HCT116 (cell line): ENCODE measurements around the gene RASL11A. TPM values are rescaled to one million over a fixed set of nuclear protein-coding genes. Genes with fewer than 3 reads are reported as not detected.
"Not testable (repeated sequence)": the region's sequence is repeated elsewhere in the genome, so short reads cannot be mapped to it uniquely, and the experiment has no call there.

Experiments
- ATAC-seq: fragments of 200-7000 bp; cut with Tn5 transposase; 2 replicates; pipeline ENCODE4 v1.9.1; 2020; ENCODE audit warnings: mild to moderate bottlenecking, moderate library complexity
- BruUV-seq: library from RNA; stranded (reverse); fragments of 400-500 nt; replicated peaks from 2 replicates; lab custom pipeline; 2021; lab: Mats Ljungman, UMichigan
- CTCF ChIA-PET: fragments of 300-600 bp; sonication (Branson Sonifier 250); formaldehyde crosslinking; loops from one replicate; lab custom pipeline; 2021; ENCODE audit warnings: antibody characterized with exemption; lab: Charles Lee
- POLR2A ChIA-PET: fragments of 300-600, 350-600 bp; sonication (Branson Sonifier 250); formaldehyde crosslinking; loops from one replicate; lab custom pipeline; 2021; ENCODE audit warnings: antibody characterized with exemption; lab: Charles Lee
- RAD21 ChIA-PET, 2 experiments: fragments of 300-600 bp; sonication (Branson Sonifier 250); formaldehyde crosslinking; loops; one replicate each; lab custom pipeline; 2023; ENCODE audit warnings: low total read pairs in 2 of 2; ENCODE audit not compliant: uncharacterized antibody in 2 of 2, unreplicated experiment in 2 of 2, low non-redundant PET in 1 of 2; lab: Charles Lee
- DNase-seq: peaks from one replicate; pipeline ENCODE4 v3.0.0-alpha.2; 2010; ENCODE audit warnings: low read depth, low spot score
- H2AFZ ChIP-seq: fragments of 200-600 bp; shearing (Covaris generic), sonication (generic); 2 replicates; pipeline ENCODE4 v1.6.1; 2017; ENCODE audit warnings: low read depth, mixed run types, mixed read lengths, antibody characterized with exemption, low read length; ENCODE audit not compliant: poor library complexity, severe bottlenecking
- H3K27ac ChIP-seq: 2 replicates; pipeline ENCODE4 v1.5.1; 2012; ENCODE audit warnings: low read depth, low read length
- H3K27me3 ChIP-seq: fragments of 200-600 bp; sonication (generic); 2 replicates; pipeline ENCODE4 v1.6.1; 2016; ENCODE audit warnings: mixed run types, low read length, mixed read lengths; ENCODE audit not compliant: insufficient read depth
- H3K36me3 ChIP-seq, 2 experiments: fragments of 200-500 bp in 1 of 2; fragments of 200-600 bp in 1 of 2; sonication (Bioruptor generic) in 1 of 2; sonication (generic) in 1 of 2; 2 replicates each; pipeline versions ENCODE4 v1.5.1 to v1.6.1; 2014 to 2016; ENCODE audit warnings: low read length in 2 of 2, inconsistent platforms in 1 of 2, mixed read lengths in 1 of 2, mixed run types in 1 of 2; ENCODE audit not compliant: insufficient read depth in 2 of 2, control insufficient read depth in 1 of 2
- H3K4me1 ChIP-seq, 2 experiments: fragments of 200-600 bp in 1 of 2; sonication (generic) in 1 of 2; 2 replicates each; pipeline versions ENCODE4 v1.5.1 to v1.6.1; 2012 to 2017; ENCODE audit warnings: low read length in 2 of 2, inconsistent platforms in 1 of 2, mild to moderate bottlenecking in 1 of 2, mixed read lengths in 1 of 2, mixed run types in 1 of 2, moderate library complexity in 1 of 2; ENCODE audit not compliant: insufficient read depth in 2 of 2, control insufficient read depth in 1 of 2
- H3K4me2 ChIP-seq: fragments of 200-600 bp; sonication (generic); 2 replicates; pipeline ENCODE4 v1.6.1; 2017; ENCODE audit warnings: mixed run types, low read length, mixed read lengths
- H3K4me3 ChIP-seq, 2 experiments: fragments of 200-600 bp in 1 of 2; sonication (generic) in 1 of 2; replicated peaks in 1 of 2; 2 replicates each; pipeline ENCODE4 v1.5.1; 2011 to 2016; ENCODE audit warnings: low read length in 2 of 2, control low read depth in 1 of 2, low read depth in 1 of 2, mild to moderate bottlenecking in 1 of 2, mixed read lengths in 1 of 2, mixed run types in 1 of 2
- H3K79me2 ChIP-seq: fragments of 200-600 bp; sonication (generic); 2 replicates; pipeline ENCODE4 v1.6.1; 2017; ENCODE audit warnings: mild to moderate bottlenecking, mixed run types, low read length, moderate library complexity, mixed read lengths; ENCODE audit not compliant: insufficient read depth
- H3K9ac ChIP-seq: fragments of 200-600 bp; sonication (generic); 2 replicates; pipeline ENCODE4 v1.6.1; 2016; ENCODE audit warnings: low read length, mixed read lengths
- H3K9me2 ChIP-seq: fragments of 200-600 bp; sonication (generic), shearing (Covaris generic); 2 replicates; pipeline ENCODE4 v1.6.1; 2017; ENCODE audit warnings: mixed run types, mild to moderate bottlenecking, moderate library complexity; ENCODE audit not compliant: insufficient read depth
- H3K9me3 ChIP-seq, 2 experiments: fragments of 200-500 bp in 1 of 2; fragments of 200-600 bp in 1 of 2; sonication (Bioruptor generic) in 1 of 2; sonication (generic) in 1 of 2; 2 replicates each; pipeline ENCODE4 v1.6.1; 2014 to 2017; ENCODE audit warnings: low read length in 2 of 2, mixed read lengths in 2 of 2, inconsistent platforms in 1 of 2, low read depth in 1 of 2, mild to moderate bottlenecking in 1 of 2, mixed run types in 1 of 2, moderate library complexity in 1 of 2; ENCODE audit not compliant: control insufficient read depth in 1 of 2, insufficient read depth in 1 of 2
- H4K20me1 ChIP-seq: fragments of 200-600 bp; sonication (generic), shearing (Covaris generic); 2 replicates; pipeline ENCODE4 v1.6.1; 2017; ENCODE audit warnings: mixed run types, mild to moderate bottlenecking, moderate library complexity; ENCODE audit not compliant: insufficient read depth
- CTCF ChIP-seq, 3 experiments: fragments of 200-600 bp in 1 of 3; sonication (generic) in 1 of 3; IDR thresholded peaks in 2 of 3; conservative IDR thresholded peaks in 1 of 3; 2 replicates each; pipeline ENCODE4 v1.5.1; 2012 to 2017; ENCODE audit warnings: low read depth in 2 of 3, low read length in 2 of 3, antibody characterized with exemption in 1 of 3, borderline replicate concordance in 1 of 3, control low read depth in 1 of 3, mild to moderate bottlenecking in 1 of 3, mixed read lengths in 1 of 3, mixed run types in 1 of 3, moderate library complexity in 1 of 3; ENCODE audit not compliant: insufficient read depth in 1 of 3
- POLR2A ChIP-seq: IDR thresholded peaks from 2 replicates; pipeline ENCODE4 v1.7.0; 2011; ENCODE audit warnings: borderline replicate concordance; ENCODE audit not compliant: insufficient read depth, insufficient read length; ENCODE audit errors: extremely low read depth
- RAD21 ChIP-seq: IDR thresholded peaks from 2 replicates; pipeline ENCODE4 v1.6.1; 2012; ENCODE audit warnings: low read depth, mild to moderate bottlenecking
- intact Hi-C: fragments of 100-400 bp; cut with micrococcal nuclease; formaldehyde crosslinking; loops from 2 replicates; pipeline ENCODE4 v1.10.0; 2022
- total RNA-seq: library from RNA; stranded (reverse); gene quantifications from one replicate; pipeline ENCODE4 v1.2.1, GENCODE V29; 2021; ENCODE audit not compliant: unreplicated experiment
- TF ChIP-seq, protein P1 (sequence below): IDR thresholded peaks from 2 replicates; pipeline ENCODE4 v1.6.1; 2011; ENCODE audit warnings: mild to moderate bottlenecking, low read length, moderate library complexity; ENCODE audit not compliant: insufficient replicate concordance; ENCODE audit errors: extremely low read depth

The RASL11A gene
- total RNA-seq, 1 experiment from 2014 or later = 5.0 TPM

DNA sequence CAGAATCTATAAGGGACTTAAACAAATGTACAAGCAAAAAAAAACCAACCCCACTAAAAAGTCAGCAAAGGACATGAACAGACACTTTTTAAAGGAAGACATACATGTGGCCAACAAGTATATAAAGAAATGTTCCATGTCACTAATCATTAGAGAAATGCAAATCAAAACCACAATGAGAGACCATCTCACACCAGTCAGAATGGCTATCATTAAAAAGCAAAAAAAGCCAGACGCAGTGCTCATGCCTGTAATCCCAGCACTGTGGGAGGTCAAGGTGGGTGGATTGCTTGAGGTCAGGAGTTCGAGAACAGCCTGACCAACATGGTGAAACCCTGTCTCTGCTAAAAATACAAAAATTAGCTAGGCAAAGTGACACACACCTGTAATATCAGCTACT is 48.5 kb upstream of the RASL11A start:
- DNase-seq, BruUV-seq, RAD21 ChIA-PET, H3K27ac ChIP-seq, H3K9me2 ChIP-seq, H3K9ac ChIP-seq, intact Hi-C loops, H3K4me2 ChIP-seq, H3K36me3 ChIP-seq, H3K4me3 ChIP-seq, H3K9me3 ChIP-seq, ATAC-seq, H3K79me2 ChIP-seq, H2AFZ ChIP-seq, H4K20me1 ChIP-seq, CTCF ChIA-PET, H3K4me1 ChIP-seq, H3K27me3 ChIP-seq, POLR2A ChIA-PET: not testable (repeated sequence)

GRCh38 chr13:27226991-27227390 is 43.6 kb upstream of the RASL11A start:
- no peak overlapping the region for H3K9ac ChIP-seq
- H3K27ac ChIP-seq = no peak overlapping the region
- ChIA-PET RAD21 (no interaction called here), CTCF (no interaction called here), POLR2A (interaction anchor here (0.7 kb wide), 2 partner anchors 31 to 228 kb away, joined by 3 to 4 read pairs; no protein-coding TSS in a partner anchor)
- no peaks in the 10 kb centered on the region for H3K79me2 ChIP-seq
- H3K9me2 ChIP-seq = no peaks in the 10 kb centered on the region
- no peak overlapping the region for H2AFZ ChIP-seq
- no peaks in the 10 kb centered on the region; a peak in 1 of 4 replicates for H3K4me1 ChIP-seq
- H3K4me3 ChIP-seq = no peak overlapping the region
- H3K4me2 ChIP-seq = no peak overlapping the region
- no peak for DNase-seq
- H4K20me1 ChIP-seq = no peaks in the 10 kb centered on the region
- H3K9me3 ChIP-seq = no peaks in the 10 kb centered on the region
- ATAC-seq = no peak
- H3K36me3 ChIP-seq = no peaks in the 10 kb centered on the region
- TF ChIP-seq RAD21 (no peak), CTCF (IDR thresholded peaks at IDR 0.05 in 2 of 3, conservative IDR thresholded peaks at IDR 0.05 in 1 of 3; ENCODE audit: borderline replicate concordance in 1 of 3, insufficient read depth in 1 of 3, low read depth in 2 of 3, low read length in 2 of 3) (no peak), POLR2A (no peak)
- TF ChIP-seq, protein P1, sequence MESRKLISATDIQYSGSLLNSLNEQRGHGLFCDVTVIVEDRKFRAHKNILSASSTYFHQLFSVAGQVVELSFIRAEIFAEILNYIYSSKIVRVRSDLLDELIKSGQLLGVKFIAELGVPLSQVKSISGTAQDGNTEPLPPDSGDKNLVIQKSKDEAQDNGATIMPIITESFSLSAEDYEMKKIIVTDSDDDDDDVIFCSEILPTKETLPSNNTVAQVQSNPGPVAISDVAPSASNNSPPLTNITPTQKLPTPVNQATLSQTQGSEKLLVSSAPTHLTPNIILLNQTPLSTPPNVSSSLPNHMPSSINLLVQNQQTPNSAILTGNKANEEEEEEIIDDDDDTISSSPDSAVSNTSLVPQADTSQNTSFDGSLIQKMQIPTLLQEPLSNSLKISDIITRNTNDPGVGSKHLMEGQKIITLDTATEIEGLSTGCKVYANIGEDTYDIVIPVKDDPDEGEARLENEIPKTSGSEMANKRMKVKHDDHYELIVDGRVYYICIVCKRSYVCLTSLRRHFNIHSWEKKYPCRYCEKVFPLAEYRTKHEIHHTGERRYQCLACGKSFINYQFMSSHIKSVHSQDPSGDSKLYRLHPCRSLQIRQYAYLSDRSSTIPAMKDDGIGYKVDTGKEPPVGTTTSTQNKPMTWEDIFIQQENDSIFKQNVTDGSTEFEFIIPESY = no peak
- H3K27me3 ChIP-seq = no peaks in the 10 kb centered on the region
- intact Hi-C loops = no loop called here
- no TSS peak for BruUV-seq
